Right lobe of liver (tissue), 6 donors: ENCODE results near the gene SLC48A1. TPM values are rescaled to one million over a fixed set of nuclear protein-coding genes. Genes with fewer than 3 reads are reported as not detected.
A peak's percentile ranks its signal among the peaks of the same experiment; 100 is the strongest.

ENCODE experiments used
- ATAC-seq, 4 donors: fragments of 200-7000 bp; cut with Tn5 transposase; one replicate each; pipeline ENCODE4 v1.9.1; 2020; ENCODE audit warnings: mild to moderate bottlenecking in 4 of 4, moderate library complexity in 4 of 4
- DNase-seq, 3 donors: peaks; one replicate each; pipeline ENCODE4 v3.0.0-alpha.2; 2020
- H3K27ac ChIP-seq, 3 donors: fragments of 200-600 bp; one replicate each; pipeline ENCODE4 v1.8.0; 2022
- H3K27me3 ChIP-seq, 2 donors: fragments of 200-600 bp; one replicate each; pipeline ENCODE4 v1.8.0; 2022
- H3K36me3 ChIP-seq, 4 donors: fragments of 200-600 bp; sonication (generic) in 1 of 4; one replicate each; pipeline versions ENCODE4 v1.5.1 to v1.8.0; 2017 to 2022; ENCODE audit warnings: control low read depth in 1 of 4
- H3K4me1 ChIP-seq, 4 donors: fragments of 200-600 bp; sonication (generic) in 1 of 4; one replicate each; pipeline versions ENCODE4 v1.5.1 to v1.8.0; 2017 to 2022; ENCODE audit warnings: control low read depth in 1 of 4
- H3K4me3 ChIP-seq, 3 donors: fragments of 200-600 bp; one replicate each; pipeline ENCODE4 v1.8.0; 2022
- H3K9me3 ChIP-seq, 4 donors: fragments of 200-600 bp; sonication (generic) in 1 of 4; one replicate each; pipeline versions ENCODE4 v1.5.1 to v1.8.0; 2017 to 2022; ENCODE audit warnings: control low read depth in 1 of 4
- POLR2A ChIP-seq: fragments of 450-650 bp; IDR thresholded peaks from one replicate; pipeline ENCODE4 v1.6.1; 2017; ENCODE audit warnings: antibody characterized with exemption, mild to moderate bottlenecking
- WGBS: methylation state at CpG from one replicate; pipeline ENCODE4 v1.1.6; 2018; ENCODE audit warnings: low coverage, low lambda C conversion rate; ENCODE audit not compliant: insufficient coverage; ENCODE audit errors: missing lambda C conversion rate; 5-methylcytosine and 5-hydroxymethylcytosine counted together
- intact Hi-C, 2 donors: fragments of 100-400 bp; cut with DNase I; formaldehyde crosslinking; loops; one replicate each; pipeline versions ENCODE4 v1.11.2 to v1.14.1; 2022
- total RNA-seq, 6 experiments: library from RNA; depleted of rRNA in 2 of 6; stranded (reverse); fragments of >200 nt in 2 of 6; fragmentation: NEBNext Ultra II Directional in 3 of 6; extraction: Animal tissue kit (Norgen Biotek cat#: 25700) in 3 of 6; gene quantifications; one replicate each; pipeline versions ENCODE4 v1.1.0 to v1.2.4, GENCODE V29; 2016 to 2023
- TF ChIP-seq, protein P1 (sequence below), 4 donors: fragments of 200-600 bp in 3 of 4; fragments of 450-650 bp in 1 of 4; IDR thresholded peaks; one replicate each; pipeline versions ENCODE4 v1.5.1 to v1.8.0; 2016 to 2022; ENCODE audit warnings: antibody characterized with exemption in 4 of 4, mild to moderate bottlenecking in 2 of 4
- donor health status: DM: no; HTN: yes; CAD: no.
- donor health status: DM: no; HTN: no; CAD: no.
- donor health status: DM: no; HTN: no; CAD: no.
- donor health status: DM: no; HTN: yes; CAD: no.
- donor health status: DM: no; HTN: yes; CAD: no.

The SLC48A1 gene
- total RNA-seq, 6 experiments from 2014 or later = 12.4 to 20.4 (median 18.0) TPM

DNA sequence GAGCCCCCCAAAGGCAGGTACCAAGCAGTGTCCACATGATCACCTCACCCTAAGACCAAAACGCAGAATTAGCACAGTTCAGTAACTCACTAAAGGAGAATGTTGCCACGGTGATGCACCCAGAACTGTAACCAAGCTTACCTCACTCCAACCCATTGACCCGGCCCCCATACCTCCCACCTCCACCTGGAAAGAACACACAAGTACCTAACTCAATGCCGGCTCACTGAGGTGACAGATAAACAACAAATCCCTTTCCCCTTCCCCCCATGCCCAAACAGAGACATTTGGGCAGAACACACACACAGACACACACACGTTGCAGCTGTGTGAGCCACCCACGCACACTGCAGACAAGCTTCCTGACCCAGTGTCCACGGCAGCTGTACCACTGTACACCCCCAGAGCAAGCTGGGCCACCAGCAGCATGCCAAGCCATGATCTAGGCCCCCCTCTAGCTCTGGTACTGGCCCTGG lies 15.6 kb upstream of the SLC48A1 start:
- H3K27ac ChIP-seq = peak overlapping the region in 2 of 3 donors; percentile 24 to 88

DNA sequence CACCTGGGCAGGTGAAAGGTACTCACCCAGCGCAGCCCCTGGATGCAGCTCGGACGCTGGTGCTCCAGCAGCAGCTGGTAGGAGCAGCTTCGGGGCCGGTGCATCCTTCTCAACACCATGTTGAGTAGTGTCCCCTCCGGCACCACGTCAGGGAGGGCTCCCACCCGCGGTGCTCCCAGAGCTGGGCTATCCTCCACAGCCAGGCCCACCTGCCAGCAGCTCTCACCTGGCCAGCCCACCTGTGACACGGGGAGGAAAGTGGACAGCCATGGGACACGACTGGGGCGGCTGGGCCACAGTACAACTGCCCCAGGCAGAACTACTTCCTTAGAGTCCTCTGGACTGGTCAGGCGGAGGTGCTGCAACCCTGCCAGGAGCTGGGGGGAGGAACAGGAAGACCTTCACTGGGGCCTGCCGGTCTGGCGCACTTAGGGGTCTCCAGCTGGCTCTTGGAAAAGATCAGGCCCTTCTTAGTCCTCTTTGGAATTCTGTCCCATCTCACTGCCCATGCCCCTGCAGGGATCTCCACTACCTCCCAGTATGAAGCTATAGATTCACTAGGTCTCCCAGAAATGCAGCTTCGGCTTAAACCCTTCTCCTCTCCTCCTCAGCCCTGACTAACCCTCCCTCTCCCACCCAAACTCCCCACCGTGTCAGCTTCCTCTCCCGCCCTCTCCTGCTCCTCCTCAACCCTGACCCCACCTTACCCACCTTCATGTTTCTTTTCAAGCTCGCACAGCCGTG lies 15.0 kb upstream of the SLC48A1 start:
- Histone ChIP-seq H3K9me3 (no peaks in the 10 kb centered on the region), H3K36me3 (no peaks in the 10 kb centered on the region), H3K27ac (peak overlapping the region; percentile 6 to 88 (median 29)), H3K27me3 (no peaks in the 10 kb centered on the region), H3K4me1 (peaks cover 0 to 5% (median 2%) of the 10 kb centered on the region in 4 donors), H3K4me3 (peak overlapping the region; percentile 61 to 67 (median 67))
- TF ChIP-seq, protein P1, sequence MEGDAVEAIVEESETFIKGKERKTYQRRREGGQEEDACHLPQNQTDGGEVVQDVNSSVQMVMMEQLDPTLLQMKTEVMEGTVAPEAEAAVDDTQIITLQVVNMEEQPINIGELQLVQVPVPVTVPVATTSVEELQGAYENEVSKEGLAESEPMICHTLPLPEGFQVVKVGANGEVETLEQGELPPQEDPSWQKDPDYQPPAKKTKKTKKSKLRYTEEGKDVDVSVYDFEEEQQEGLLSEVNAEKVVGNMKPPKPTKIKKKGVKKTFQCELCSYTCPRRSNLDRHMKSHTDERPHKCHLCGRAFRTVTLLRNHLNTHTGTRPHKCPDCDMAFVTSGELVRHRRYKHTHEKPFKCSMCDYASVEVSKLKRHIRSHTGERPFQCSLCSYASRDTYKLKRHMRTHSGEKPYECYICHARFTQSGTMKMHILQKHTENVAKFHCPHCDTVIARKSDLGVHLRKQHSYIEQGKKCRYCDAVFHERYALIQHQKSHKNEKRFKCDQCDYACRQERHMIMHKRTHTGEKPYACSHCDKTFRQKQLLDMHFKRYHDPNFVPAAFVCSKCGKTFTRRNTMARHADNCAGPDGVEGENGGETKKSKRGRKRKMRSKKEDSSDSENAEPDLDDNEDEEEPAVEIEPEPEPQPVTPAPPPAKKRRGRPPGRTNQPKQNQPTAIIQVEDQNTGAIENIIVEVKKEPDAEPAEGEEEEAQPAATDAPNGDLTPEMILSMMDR (IDR thresholded peaks at IDR 0.05) = no peak
- no peak for TF ChIP-seq POLR2A
- peak; percentile 7 to 38 (median 23) for ATAC-seq
- intact Hi-C loops = no loop called here
- DNase-seq = peak in 1 of 3 donors; percentile 60
- 35% methylated on average over 7 of the region's 20 CpGs for WGBS

More for the DNA sequence above, 15.6 kb upstream of the SLC48A1 start:
- no peak for DNase-seq
- Histone ChIP-seq H3K36me3 (no peaks in the 10 kb centered on the region), H3K9me3 (no peaks in the 10 kb centered on the region), H3K4me1 (peaks cover 0 to 5% (median 2%) of the 10 kb centered on the region in 4 donors), H3K27me3 (no peaks in the 10 kb centered on the region), H3K4me3 (peak overlapping the region; percentile 61 to 67 (median 67))
- no peak for ATAC-seq
- intact Hi-C loops = no loop called here
- 34% methylated on average over 5 of the region's 7 CpGs for WGBS
- TF ChIP-seq, protein P1 (IDR thresholded peaks at IDR 0.05) = no peak
- no peak for TF ChIP-seq POLR2A

DNA sequence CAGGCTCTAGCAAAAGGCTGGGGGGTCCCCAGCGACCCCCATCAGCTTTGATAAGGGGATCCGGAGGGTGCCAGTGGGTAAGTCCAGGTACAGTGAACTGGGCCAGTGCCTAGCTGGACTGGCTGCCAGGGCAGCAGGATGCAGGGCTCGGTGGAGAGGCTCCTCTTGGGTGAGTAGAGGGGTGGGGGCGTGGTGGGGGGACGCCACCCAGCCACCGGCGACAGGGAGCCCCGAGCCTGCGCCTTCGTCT lies 14.5 kb upstream of the SLC48A1 start:
- H3K4me1 ChIP-seq = peaks cover 0 to 5% (median 2%) of the 10 kb centered on the region in 4 donors

DNA sequence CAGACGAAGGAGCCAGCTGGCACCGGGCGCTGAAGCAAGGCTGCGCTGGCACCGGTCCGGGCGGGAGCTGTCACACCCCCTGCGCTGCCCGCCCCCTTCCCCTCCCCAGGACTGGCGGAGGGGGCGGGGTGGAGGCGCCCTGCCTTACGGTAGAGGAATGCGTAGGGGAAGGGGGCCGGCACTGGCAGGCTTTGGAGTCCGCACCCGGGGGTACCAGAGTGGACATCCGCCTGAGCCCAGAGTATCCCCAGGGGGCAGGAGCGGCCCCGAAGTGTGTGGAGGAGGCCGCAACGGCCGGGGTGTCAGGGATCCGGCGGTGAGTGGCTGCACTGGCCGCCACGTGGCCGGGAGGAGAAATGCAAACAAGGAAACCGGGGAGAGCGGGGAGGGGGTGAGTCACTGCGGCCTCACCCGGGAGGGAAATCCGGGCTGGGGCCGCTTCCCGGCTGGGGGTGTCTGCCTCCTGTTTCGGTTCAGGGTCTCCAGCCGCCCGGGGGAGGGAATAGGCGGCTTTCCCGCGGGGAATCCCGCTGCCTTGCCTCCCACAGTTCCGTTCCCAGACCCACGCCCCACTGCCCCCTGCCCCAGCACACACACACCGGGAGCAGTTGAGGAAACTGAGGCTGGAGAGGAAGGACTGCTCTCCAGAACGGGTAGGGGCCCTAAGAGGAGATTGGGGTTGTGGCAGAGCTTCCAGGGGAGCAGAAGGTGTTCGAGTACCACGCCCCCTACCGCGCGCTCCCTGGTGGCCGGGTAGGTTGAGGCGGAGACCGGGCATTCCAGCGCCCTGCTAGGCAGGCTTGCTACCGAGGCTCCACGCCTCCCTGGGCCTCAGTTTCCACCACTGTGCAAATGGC lies 14.0 kb upstream of the SLC48A1 start, which contains the start of gene RAPGEF3:
Gene RAPGEF3, minus strand, starts transcription at position 47 of the 857 bp plus-strand sequence. CDS start 324 bp downstream, outside the sequence.
- no peaks in the 10 kb centered on the region for H3K9me3 ChIP-seq
- no peaks in the 10 kb centered on the region for H3K36me3 ChIP-seq
- H3K27ac ChIP-seq = peak within 1 kb of the TSS; percentile 21 to 88 (median 29)
- no peaks in the 10 kb centered on the region for H3K27me3 ChIP-seq
- peak; percentile 84 to 89 (median 86) for DNase-seq
- intact Hi-C loops = no loop called here
- H3K4me3 ChIP-seq = peak within 1 kb of the TSS; percentile 61 to 67 (median 67)
- WGBS = 0% methylated on average over 25 of the region's 57 CpGs
- ATAC-seq = peak; percentile 88 to 95 (median 91)
- H3K4me1 ChIP-seq = peaks cover 0 to 5% (median 2%) of the 10 kb centered on the region in 4 donors
- TF ChIP-seq POLR2A = peak; percentile 35
- TF ChIP-seq, protein P1 (IDR thresholded peaks at IDR 0.05) = peak; percentile 35 to 47 (median 41)

More for the DNA sequence above, 14.5 kb upstream of the SLC48A1 start:
- intact Hi-C loops = no loop called here
- TF ChIP-seq, protein P1 (IDR thresholded peaks at IDR 0.05) = no peak
- TF ChIP-seq POLR2A = no peak
- ATAC-seq (no peak), DNase-seq (no peak)
- 9% methylated on average over 6 of the region's 10 CpGs for WGBS
- Histone ChIP-seq H3K27ac (peak overlapping the region; percentile 21 to 88 (median 29)), H3K27me3 (no peaks in the 10 kb centered on the region), H3K36me3 (no peaks in the 10 kb centered on the region), H3K4me3 (peak overlapping the region; percentile 61 to 67 (median 67)), H3K9me3 (no peaks in the 10 kb centered on the region)
